ENCODE measurements around the gene FUCA2.

Gene FUCA2

GRCh38 chr6:143468026-143468425 lies 43.5 kb downstream of the FUCA2 start:
- no peak overlapping the region for H3K4me3 ChIP-seq (ENCODE audit: low read depth, low read length)
- DNase-seq (ENCODE audit: low read depth), result no peak
- no peak for TF ChIP-seq CTCF (IDR thresholded peaks at IDR 0.05; ENCODE audit: control insufficient read depth, extremely low read depth, insufficient read depth)

- no peak for TF ChIP-seq CTCF (IDR thresholded peaks at IDR 0.05; ENCODE audit: control insufficient read depth, extremely low read depth, insufficient read depth)
- no peak overlapping the region for H3K4me3 ChIP-seq (ENCODE audit: low read depth, low read length)
- DNase-seq (ENCODE audit: low read depth), result no peak
Observed at GRCh38 chr6:143465546-143465945, 46.0 kb downstream of the FUCA2 start.

- H3K4me3 ChIP-seq (ENCODE audit: low read depth, low read length), result peak overlapping the region; percentile 11; the same call in 1 of the 2 replicates
- no peak for TF ChIP-seq CTCF (IDR thresholded peaks at IDR 0.05; ENCODE audit: control insufficient read depth, extremely low read depth, insufficient read depth)
- DNase-seq (ENCODE audit: low read depth), result peak; percentile 55
Observed at GRCh38 chr6:143457563-143458359, 53.8 kb downstream of the FUCA2 start.

GRCh38 chr6:143451531-143451930 lies 60.0 kb downstream of the FUCA2 start:
- peak overlapping the region; percentile 76 for H3K4me3 ChIP-seq (ENCODE audit: low read depth, low read length)
- no peak for DNase-seq (ENCODE audit: low read depth)
- TF ChIP-seq CTCF (IDR thresholded peaks at IDR 0.05; ENCODE audit: control insufficient read depth, extremely low read depth, insufficient read depth), result no peak

- no peak for TF ChIP-seq CTCF (IDR thresholded peaks at IDR 0.05; ENCODE audit: control insufficient read depth, extremely low read depth, insufficient read depth)
- peak; percentile 89 for DNase-seq (ENCODE audit: low read depth)
- H3K4me3 ChIP-seq (ENCODE audit: low read depth, low read length), result peak within 1 kb of the TSS; percentile 76
Observed at GRCh38 chr6:143450453-143451371, 60.8 kb downstream of the FUCA2 start, which contains the start of the genes ADAT2 and PEX3. Gene ADAT2 (minus strand): TSS chr6:143450695. CDS start chr6:143450658, 37 bp downstream. Gene PEX3 (plus strand): TSS chr6:143450805. CDS start chr6:143451043, 238 bp downstream.

GRCh38 chr6:143449714-143450452 lies 61.6 kb downstream of the FUCA2 start:
- TF ChIP-seq CTCF (IDR thresholded peaks at IDR 0.05; ENCODE audit: control insufficient read depth, extremely low read depth, insufficient read depth), result no peak
- DNase-seq (ENCODE audit: low read depth), result no peak
- peak overlapping the region; percentile 76 for H3K4me3 ChIP-seq (ENCODE audit: low read depth, low read length)

All from LNCaP clone FGC (cell line).